Measurements from ENCODE around the gene SHF. TPM values are rescaled to one million over a fixed set of nuclear protein-coding genes. Genes with fewer than 3 reads are reported as not detected.

The SHF gene
- total RNA-seq, 6 experiments from 2014 or later: 2.1 to 3.1 (median 2.1) TPM

GRCh38 chr15:45150997-45151396 lies 36.8 kb downstream of the SHF start:
- Mint-ChIP-seq H3K27ac (no peak overlapping the region), H3K27me3 (ENCODE audit: insufficient read depth) (no peaks in the 10 kb centered on the region; the same call in none of the 2 replicates), H3K9me3 (no peaks in the 10 kb centered on the region), H3K4me3 (no peak overlapping the region), H3K4me1 (ENCODE audit: low read depth) (peaks cover 23% of the 10 kb centered on the region), H3K36me3 (ENCODE audit: low read depth) (no peaks in the 10 kb centered on the region)
- no peak for TF ChIP-seq CTCF (IDR thresholded peaks at IDR 0.05)
- no peak for DNase-seq

GRCh38 chr15:45150481-45150880 lies 37.3 kb downstream of the SHF start:
- TF ChIP-seq CTCF (IDR thresholded peaks at IDR 0.05): no peak
- Mint-ChIP-seq H3K27ac (no peak overlapping the region), H3K27me3 (ENCODE audit: insufficient read depth) (no peaks in the 10 kb centered on the region; the same call in none of the 2 replicates), H3K4me3 (no peak overlapping the region), H3K9me3 (no peaks in the 10 kb centered on the region), H3K4me1 (ENCODE audit: low read depth) (peaks cover 27% of the 10 kb centered on the region), H3K36me3 (ENCODE audit: low read depth) (no peaks in the 10 kb centered on the region)
- no peak for DNase-seq

- Mint-ChIP-seq H3K27ac (no peak overlapping the region), H3K4me1 (ENCODE audit: low read depth) (peaks cover 27% of the 10 kb centered on the region), H3K36me3 (ENCODE audit: low read depth) (no peaks in the 10 kb centered on the region), H3K27me3 (ENCODE audit: insufficient read depth) (peaks cover 9% of the 10 kb centered on the region), H3K4me3 (no peak overlapping the region), H3K9me3 (no peaks in the 10 kb centered on the region)
- no peak for TF ChIP-seq CTCF (IDR thresholded peaks at IDR 0.05)
- DNase-seq: no peak
Observed at GRCh38 chr15:45149060-45149459, 38.7 kb downstream of the SHF start.

GRCh38 chr15:45148076-45149059 lies 39.4 kb downstream of the SHF start:
- Mint-ChIP-seq H3K9me3 (no peaks in the 10 kb centered on the region), H3K36me3 (ENCODE audit: low read depth) (no peaks in the 10 kb centered on the region), H3K4me3 (no peak overlapping the region), H3K27ac (no peak overlapping the region), H3K4me1 (ENCODE audit: low read depth) (peaks cover 27% of the 10 kb centered on the region), H3K27me3 (ENCODE audit: insufficient read depth) (peaks cover 9% of the 10 kb centered on the region)
- DNase-seq: no peak
- TF ChIP-seq CTCF (IDR thresholded peaks at IDR 0.05): no peak

- Mint-ChIP-seq H3K4me3 (no peak overlapping the region), H3K27me3 (ENCODE audit: insufficient read depth) (peaks cover 9% of the 10 kb centered on the region), H3K36me3 (ENCODE audit: low read depth) (no peaks in the 10 kb centered on the region), H3K27ac (no peak overlapping the region), H3K4me1 (ENCODE audit: low read depth) (peaks cover 27% of the 10 kb centered on the region), H3K9me3 (no peaks in the 10 kb centered on the region)
- no peak for DNase-seq
- TF ChIP-seq CTCF (IDR thresholded peaks at IDR 0.05): no peak
Observed at GRCh38 chr15:45147606-45148005, 40.2 kb downstream of the SHF start.
